CD4-positive, alpha-beta T cell treated with Interleukin-1 beta for 1 hour (primary cell): ENCODE data around the gene DENND5A.
A peak's percentile ranks its signal among the peaks of the same experiment; 100 is the strongest.

Experiments used
- DNase-seq, 2 donors: peaks; one replicate each; pipeline ENCODE4 v3.0.0-alpha.2; 2020 to 2022

DENND5A gene

GRCh38 chr11:9265211-9266131 lies at the start of gene DENND5A:
TSS of gene DENND5A (minus strand) at chr11:9265350. CDS start at chr11:9265069, 281 bp downstream.
- peak; percentile 73 to 83 for DNase-seq

DNA sequence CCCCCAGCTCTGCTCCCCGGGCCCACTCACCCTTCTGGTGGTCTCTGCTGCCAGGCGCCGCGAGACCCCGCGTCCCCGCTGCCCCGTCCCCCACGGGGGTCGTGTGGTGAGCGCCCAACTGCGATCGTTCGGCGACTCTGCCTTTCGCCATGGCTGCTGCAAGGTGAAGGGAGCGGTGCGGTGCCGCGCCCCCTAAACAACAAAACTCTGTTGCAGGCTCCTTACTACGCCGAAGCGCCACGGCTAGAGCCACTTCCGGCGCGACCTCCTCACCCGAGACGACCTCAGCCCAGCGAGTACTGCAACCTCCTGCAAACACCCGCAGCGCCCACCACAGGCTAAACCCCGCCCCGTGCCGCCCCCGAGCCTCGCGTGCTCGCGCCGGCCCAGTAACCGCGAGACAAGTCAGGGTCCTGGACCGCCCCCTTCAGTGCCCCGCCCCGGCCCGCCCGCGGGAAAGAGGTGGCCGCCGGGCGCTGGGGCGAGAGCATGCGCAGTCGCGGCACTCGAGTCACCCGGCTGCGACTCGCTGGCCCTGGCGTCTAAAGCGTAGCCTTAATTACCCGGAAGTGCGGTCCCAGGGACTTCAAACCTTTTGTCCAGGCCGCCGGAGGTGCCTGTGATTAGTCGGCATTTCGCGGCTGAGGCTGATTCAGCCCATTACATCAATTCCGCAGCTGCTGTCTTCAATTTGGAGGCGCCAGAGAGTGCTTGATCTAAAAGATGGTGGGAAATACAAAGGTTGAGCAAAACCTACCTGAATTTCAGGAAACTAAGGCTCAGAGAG lies 49.3 kb upstream of the DENND5A start, which contains the start of gene TMEM41B:
Gene TMEM41B (minus strand): TSS at position 303 of the 787 bp plus-strand sequence. CDS start 152 bp downstream, at position 151.
- peak; percentile 99 for DNase-seq

DNA sequence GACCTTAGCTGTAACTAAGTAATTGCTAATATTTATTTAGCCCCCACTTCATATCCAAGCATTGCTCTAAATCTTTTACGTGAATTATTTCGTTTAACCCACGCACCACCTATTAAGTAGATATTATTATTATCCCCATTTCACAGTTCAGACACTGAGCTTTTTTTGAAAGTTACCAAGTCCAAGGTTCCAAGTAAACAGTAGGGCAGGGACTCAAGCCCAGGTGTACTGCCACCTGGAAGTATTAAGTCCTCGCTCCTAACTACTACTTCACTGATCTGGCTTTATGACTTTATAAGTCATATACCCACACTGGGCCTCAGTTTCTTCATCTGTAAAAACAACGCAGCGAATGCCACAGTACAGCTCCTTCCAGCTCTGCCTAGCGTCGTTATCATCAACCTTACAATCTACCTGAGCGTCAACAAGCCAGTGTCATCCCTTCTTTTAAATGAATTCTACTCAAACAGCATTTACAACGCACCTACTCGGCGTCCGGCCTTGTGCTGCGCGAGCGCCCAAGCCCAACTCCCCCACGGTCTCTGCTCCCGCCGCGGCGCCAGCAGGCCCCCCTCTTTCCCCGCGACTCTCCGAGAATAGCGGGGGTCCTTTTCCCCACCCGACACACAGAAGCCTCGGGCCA lies 48.6 kb upstream of the DENND5A start:
- peak in 1 of 2 donors; percentile 15 for DNase-seq

DNA sequence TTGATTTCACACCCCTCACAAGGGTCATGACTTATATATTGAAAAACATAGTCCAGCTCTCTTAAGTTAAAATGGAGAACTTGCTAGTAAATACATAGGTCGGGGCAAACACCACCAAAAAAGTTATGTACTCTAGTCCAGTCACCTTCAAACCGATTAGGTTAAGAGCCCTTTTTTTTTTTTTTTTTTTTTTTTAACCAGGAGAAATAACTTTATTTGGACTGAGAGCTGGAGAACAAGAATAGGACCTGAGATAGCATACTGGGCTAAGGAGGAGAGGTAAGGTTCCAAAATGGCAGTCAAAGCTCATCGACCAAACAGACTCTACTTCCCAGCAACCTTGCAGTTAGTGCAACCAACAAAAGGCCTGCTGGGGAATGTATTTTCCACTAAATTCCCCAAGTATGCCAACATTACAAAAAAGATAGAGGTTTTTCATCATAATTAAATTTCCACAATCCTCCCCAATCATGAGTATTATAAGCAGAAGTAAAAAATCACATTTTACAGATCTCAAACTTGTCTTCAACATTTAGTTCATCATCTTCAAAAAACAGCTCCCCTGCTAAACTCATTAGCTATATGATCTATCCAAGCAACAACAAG lies 45.4 kb upstream of the DENND5A start:
- no peak for DNase-seq

DNA sequence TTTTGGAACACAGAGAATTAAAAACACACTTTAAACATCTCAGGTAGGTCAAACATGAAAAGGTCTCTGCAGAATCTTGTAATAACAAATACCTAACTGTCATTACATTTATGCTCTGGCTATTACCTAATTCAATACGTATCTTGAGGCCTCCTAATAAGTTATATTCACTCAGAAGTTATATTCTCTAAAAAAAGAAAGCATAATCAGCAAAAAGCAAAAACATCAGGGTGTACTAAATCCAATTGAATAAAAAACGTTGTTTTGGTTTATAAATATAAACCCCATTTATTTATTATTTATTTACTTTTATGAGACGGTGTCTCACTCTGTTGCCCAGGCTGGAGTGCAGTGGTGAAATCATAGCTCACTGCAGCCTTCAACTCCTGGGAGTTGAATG lies 39.0 kb upstream of the DENND5A start:
- no peak for DNase-seq

DNA sequence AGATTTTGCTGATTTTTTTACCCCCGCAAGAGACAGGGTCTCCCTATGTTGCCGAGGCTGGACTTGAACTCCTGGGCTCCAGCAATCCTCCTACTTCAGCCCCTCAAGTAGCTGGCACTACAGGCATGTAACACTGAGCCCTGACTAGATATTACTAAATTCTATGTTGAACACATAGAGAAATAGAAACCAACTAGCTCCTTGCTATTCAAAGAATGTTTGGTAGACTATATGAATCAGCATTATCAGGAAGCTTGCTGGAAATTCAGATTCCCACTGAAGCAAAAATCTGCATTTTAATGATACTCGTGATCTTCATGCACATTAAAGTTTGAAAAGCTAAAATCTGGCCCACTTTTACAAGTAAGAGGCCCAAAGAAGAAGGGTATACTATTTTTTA lies 37.3 kb upstream of the DENND5A start:
- DNase-seq, result no peak

DNA sequence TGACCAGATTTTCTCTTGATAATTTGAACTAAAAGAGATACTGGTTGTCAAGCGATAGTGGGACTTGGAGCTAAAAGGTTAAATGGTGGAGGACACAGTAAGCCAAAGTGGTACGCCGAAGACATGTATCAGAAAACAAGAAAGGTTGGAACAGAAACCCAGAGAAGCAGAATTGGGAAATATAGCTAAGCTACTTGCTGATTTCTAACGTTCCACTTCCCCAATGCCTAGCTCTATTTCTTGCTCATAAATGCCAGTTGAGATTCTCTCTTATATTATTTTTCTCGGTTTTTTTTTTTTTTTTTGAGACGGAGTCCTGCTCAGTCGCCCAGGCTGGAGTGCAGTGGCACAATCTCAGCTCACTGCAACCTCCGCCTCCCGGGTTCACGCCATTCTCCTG lies 36.6 kb upstream of the DENND5A start:
- no peak for DNase-seq

- DNase-seq, result no peak
These were observed 28.5 kb upstream of the DENND5A start for GRCh38 chr11:9293646-9294045.

DNA sequence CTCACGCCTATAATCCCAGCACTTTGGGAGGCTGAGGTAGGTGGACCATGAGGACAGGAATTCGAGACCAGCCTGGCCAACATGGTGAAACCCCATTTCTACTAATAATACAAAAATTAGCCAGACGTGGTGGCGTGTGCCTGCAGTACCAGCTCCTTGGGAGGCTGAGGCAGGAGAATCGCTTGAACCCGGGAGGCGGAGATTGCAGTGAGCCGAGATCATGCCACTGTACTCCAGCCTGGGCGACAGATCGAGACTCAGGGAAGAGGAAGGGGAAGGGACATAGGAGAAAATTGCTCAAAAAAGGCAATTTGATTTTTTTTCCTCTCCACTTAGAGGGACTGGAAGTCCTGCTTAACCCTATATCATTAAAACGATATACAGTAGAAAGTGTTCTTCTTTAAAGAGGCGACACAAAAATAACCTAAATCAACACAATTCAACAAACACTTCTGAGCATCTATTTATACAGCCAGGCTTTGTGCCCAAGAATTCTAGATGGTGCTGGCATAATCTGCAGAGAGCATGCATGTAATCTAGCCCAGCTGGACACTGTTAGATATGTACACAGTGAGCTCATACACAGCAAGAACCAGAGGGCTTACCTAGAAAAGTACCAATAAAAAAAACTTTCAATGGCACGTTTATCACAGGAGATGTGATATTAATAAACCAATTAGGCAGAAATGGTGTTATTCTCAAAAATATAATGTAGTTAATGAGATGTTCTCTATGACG lies 20.9 kb upstream of the DENND5A start:
- no peak for DNase-seq

DNA sequence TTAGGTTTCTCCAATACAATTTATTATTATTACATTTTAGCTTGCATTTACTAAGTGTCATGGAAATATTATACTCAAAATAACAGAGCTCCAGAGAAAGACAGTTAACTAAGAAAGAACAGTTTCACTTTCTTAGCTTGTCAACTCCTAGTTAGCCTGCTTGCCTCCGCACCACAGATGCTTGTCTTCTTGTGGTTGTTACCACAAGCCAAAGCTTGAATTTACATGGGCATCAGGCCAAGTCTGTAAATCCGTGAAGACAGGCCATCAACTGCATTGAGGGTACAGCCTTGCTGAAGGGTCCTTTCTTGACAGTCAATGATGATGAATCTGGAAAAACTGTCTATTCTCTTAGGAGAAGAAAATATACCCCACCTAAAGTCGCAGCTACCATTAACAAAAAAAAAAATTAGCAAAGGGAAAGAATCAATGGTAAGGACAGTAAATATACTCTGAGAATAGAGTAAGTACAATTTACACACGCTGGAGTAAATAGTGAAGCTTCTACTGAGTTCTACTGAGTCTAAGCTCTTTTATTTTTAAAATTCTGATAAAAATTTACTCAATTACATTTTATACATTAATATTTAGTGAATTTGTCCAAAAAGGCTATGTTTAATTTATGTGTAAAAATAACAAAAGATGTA lies 15.6 kb upstream of the DENND5A start:
- DNase-seq, result peak; percentile 61 to 67

DNA sequence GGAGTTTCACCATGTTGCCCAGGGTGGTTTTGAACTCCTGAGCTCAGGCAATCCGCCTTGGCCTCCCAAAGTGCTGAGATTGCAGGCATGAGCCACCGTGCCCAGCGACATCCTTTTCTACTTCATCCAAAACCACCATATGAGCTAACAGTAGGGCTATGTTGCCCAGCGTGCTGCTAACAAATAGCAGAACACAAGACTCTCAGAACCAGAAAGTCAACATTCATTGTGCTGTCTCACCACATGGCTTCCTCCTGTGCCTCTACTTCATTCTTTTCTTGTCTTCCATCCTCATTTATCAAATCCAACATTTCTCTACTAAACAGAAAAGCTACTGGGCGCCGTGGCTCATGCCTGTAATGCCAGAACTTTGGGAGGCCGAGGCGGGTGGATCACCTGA lies 12.0 kb upstream of the DENND5A start:
- no peak for DNase-seq

- no peak for DNase-seq
These were observed 11.4 kb upstream of the DENND5A start for GRCh38 chr11:9276571-9276970.

- DNase-seq, result no peak
These were observed 9.5 kb upstream of the DENND5A start for GRCh38 chr11:9274499-9275258.

DNA sequence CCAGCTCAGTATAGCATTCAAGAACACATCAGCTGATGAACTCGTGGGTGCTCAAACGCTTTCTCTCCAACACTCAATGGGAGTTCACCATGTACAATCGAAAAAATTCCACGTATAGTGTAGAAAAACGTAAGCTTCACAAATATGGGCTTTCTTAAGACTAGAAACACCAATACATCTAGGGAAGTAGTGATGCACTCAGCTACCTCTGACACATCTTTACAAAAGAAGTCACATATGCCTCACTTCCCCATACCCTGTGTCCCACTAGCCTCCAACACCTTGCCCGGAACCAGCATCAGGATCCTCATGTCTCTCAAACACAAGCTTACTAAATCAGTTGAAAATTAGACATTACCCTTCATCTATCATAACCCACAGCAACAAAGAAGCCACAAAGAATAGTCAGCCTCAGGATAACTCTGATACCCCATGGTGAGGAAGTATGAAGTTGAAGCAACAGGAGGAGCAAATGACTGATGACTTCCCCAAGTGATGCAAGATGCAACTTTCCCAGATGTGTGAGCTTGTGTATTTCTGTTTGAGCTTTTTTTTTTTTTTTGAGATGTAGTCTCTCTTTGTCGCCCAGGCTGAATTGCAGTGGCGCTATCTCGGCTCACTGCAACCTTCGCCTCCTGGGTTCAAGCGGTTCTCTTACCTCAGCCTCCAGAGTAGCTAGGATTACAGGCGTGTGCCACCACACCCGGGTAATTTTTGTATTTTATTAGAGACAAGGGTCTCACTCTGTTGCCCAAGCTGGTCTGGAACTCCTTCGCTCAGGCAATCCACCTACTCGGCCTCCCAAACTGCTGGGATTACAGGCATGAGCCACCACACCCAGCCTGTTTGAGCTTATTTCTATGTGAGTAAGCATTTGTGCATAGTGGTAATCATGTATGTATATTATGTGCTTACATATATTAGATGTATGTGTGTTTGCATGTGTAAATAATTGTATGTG lies 8.5 kb upstream of the DENND5A start:
- peak; percentile 22 to 63 for DNase-seq

DNA sequence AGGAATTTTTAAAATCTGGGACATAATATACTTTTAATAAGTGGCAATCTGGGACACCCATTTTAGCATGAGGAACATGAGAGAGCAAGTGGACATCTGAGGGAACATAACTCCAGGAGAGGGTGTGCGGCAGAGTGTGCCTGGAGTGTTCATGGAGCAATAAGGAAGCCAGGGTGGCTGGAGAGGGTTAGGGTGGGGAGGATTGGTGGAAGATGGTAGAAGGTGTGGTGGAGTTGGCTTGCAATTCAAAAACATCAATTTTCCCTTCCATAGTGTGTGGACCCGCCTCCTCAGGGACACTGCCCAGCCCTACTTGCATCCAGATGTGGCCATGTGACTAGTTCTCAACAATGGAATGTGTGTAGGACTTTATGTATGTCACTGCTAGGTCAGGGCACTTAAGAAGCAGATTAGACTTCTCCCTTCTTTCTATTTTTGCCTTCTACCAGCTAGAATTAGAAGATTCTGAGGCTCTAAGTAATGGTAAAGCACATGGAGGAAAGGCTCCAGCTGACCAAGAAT lies 4.4 kb upstream of the DENND5A start:
- DNase-seq, result no peak

GRCh38 chr11:9267680-9268079 lies 2.5 kb upstream of the DENND5A start:
- no peak for DNase-seq

GRCh38 chr11:9266926-9267325 lies 1.8 kb upstream of the DENND5A start:
- DNase-seq, result no peak

GRCh38 chr11:9266132-9266736 lies 1.1 kb upstream of the DENND5A start:
- no peak for DNase-seq
